Skeletal muscle tissue (tissue), 4 donors: ENCODE measurements around the gene ZFYVE21. TPM values are rescaled to one million over a fixed set of nuclear protein-coding genes. Genes with fewer than 3 reads are reported as not detected.
A peak's percentile ranks its signal among the peaks of the same experiment; 100 is the strongest.

Experiments used
- H3K27ac ChIP-seq: one replicate; pipeline ENCODE4 v1.7.0; 2013; ENCODE audit warnings: mild to moderate bottlenecking, low read depth, low read length, inconsistent platforms
- H3K27me3 ChIP-seq, 3 donors: one replicate each; pipeline ENCODE4 v1.7.0; 2013; ENCODE audit warnings: low read length in 3 of 3; ENCODE audit not compliant: control insufficient read depth in 3 of 3, insufficient read depth in 3 of 3
- H3K36me3 ChIP-seq, 3 donors: one replicate each; pipeline ENCODE4 v1.7.0; 2013; ENCODE audit warnings: low read length in 3 of 3; ENCODE audit not compliant: control insufficient read depth in 3 of 3, insufficient read depth in 3 of 3
- H3K4me1 ChIP-seq, 3 donors: one replicate each; pipeline ENCODE4 v1.7.0; 2013; ENCODE audit warnings: low read length in 3 of 3, mild to moderate bottlenecking in 3 of 3; ENCODE audit not compliant: control insufficient read depth in 3 of 3, insufficient read depth in 3 of 3
- H3K4me3 ChIP-seq, 3 donors: one replicate each; pipeline ENCODE4 v1.7.0; 2013; ENCODE audit warnings: low read length in 3 of 3
- H3K9ac ChIP-seq, 3 donors: one replicate each; pipeline ENCODE4 v1.7.0; 2013; ENCODE audit warnings: low read length in 3 of 3, mild to moderate bottlenecking in 3 of 3, moderate library complexity in 2 of 3, low read depth in 1 of 3
- H3K9me3 ChIP-seq, 3 donors: one replicate each; pipeline ENCODE4 v1.7.0; 2013; ENCODE audit warnings: low read length in 3 of 3; ENCODE audit not compliant: control insufficient read depth in 3 of 3
- total RNA-seq: library from RNA; depleted of rRNA; stranded (reverse); fragments of >200 nt; gene quantifications from one replicate; pipeline ENCODE4 v1.2.3, GENCODE V29; 2014
- donor health status: Osteomylitis.

The ZFYVE21 gene
- 31.3 TPM for total RNA-seq

GRCh38 chr14:103715052-103716000 lies at the start of gene ZFYVE21, which contains the start of gene XRCC3:
TSS of gene ZFYVE21 (plus strand) at chr14:103715810. CDS start at chr14:103715842, 32 bp downstream.
TSS of gene XRCC3 (minus strand) at chr14:103715451. CDS start at chr14:103711087, 4,364 bp downstream.
- Histone ChIP-seq H3K27ac (no peak within 1 kb of the TSS), H3K9ac (peak within 1 kb of the TSS; percentile 54 to 83 (median 78)), H3K27me3 (no peaks in the 10 kb centered on the region), H3K9me3 (no peaks in the 10 kb centered on the region), H3K36me3 (peaks cover 0 to 5% (median 0%) of the 10 kb centered on the region in 3 donors), H3K4me3 (peak within 1 kb of the TSS; percentile 54 to 77 (median 76)), H3K4me1 (peaks cover 45 to 65% (median 53%) of the 10 kb centered on the region in 3 donors)

GRCh38 chr14:103667671-103668070 lies 47.9 kb upstream of the ZFYVE21 start:
- Histone ChIP-seq H3K9ac (no peak overlapping the region), H3K36me3 (peaks cover 47 to 72% (median 57%) of the 10 kb centered on the region in 3 donors), H3K4me1 (no peaks in the 10 kb centered on the region), H3K27ac (no peak overlapping the region), H3K9me3 (no peaks in the 10 kb centered on the region), H3K4me3 (no peak overlapping the region), H3K27me3 (no peaks in the 10 kb centered on the region)

DNA sequence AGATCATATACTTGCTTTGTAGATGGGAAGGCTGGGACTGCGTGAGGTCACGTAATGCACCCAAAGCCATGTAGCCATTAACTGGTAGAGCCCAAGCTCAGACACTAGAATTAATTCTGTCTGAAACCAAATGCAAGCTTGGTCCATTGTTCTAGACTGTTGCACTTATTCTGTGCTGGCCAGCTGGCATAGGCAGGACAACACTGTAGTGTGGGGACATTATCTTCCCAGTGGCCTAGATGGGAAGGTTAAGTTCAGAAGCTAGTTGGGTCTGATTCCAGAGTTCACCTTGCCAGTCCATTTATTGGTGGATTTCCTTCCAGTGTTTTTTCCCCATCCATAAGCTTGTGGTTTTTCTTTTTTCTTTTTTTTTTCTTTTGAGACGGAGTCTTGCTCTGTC lies 47.5 kb upstream of the ZFYVE21 start:
- no peaks in the 10 kb centered on the region for H3K27me3 ChIP-seq
- H3K36me3 ChIP-seq = peaks cover 50 to 73% (median 62%) of the 10 kb centered on the region in 3 donors
- H3K9me3 ChIP-seq = no peaks in the 10 kb centered on the region
- no peaks in the 10 kb centered on the region for H3K4me1 ChIP-seq
- no peak overlapping the region for H3K9ac ChIP-seq
- H3K27ac ChIP-seq = no peak overlapping the region
- no peak overlapping the region for H3K4me3 ChIP-seq

- Histone ChIP-seq H3K27ac (no peak overlapping the region), H3K9ac (no peak overlapping the region), H3K9me3 (no peaks in the 10 kb centered on the region), H3K4me1 (no peaks in the 10 kb centered on the region), H3K4me3 (no peak overlapping the region), H3K36me3 (peaks cover 52 to 71% (median 63%) of the 10 kb centered on the region in 3 donors), H3K27me3 (no peaks in the 10 kb centered on the region)
Observed at GRCh38 chr14:103669370-103669769, 46.2 kb upstream of the ZFYVE21 start.

GRCh38 chr14:103671911-103672310 lies 43.7 kb upstream of the ZFYVE21 start:
- Histone ChIP-seq H3K27me3 (no peaks in the 10 kb centered on the region), H3K4me1 (no peaks in the 10 kb centered on the region), H3K36me3 (peaks cover 58 to 80% (median 71%) of the 10 kb centered on the region in 3 donors), H3K4me3 (no peak overlapping the region), H3K27ac (no peak overlapping the region), H3K9me3 (no peaks in the 10 kb centered on the region), H3K9ac (no peak overlapping the region)

DNA sequence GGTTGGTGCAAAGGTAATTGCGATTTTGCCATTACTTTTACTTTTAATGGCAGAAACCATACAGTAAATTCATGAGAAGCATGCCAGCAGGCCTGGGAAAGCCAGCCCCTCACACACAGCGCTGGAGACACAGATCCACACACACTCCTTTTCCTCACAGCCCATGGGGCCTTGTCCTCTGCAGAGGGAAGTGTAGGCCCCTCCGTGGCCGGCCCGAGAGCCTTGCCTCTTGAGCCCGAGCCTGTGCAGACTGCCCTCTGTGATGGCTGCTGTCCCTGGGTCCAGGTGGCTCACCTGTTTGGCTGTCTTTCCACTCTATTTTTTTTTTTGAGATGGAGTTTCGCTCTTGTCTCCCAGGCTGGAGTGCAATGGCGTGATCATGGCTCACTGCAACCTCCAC lies 39.7 kb upstream of the ZFYVE21 start:
- Histone ChIP-seq H3K4me1 (no peaks in the 10 kb centered on the region), H3K36me3 (peaks cover 74 to 84% (median 79%) of the 10 kb centered on the region in 3 donors), H3K27ac (no peak overlapping the region), H3K27me3 (no peaks in the 10 kb centered on the region), H3K4me3 (no peak overlapping the region), H3K9me3 (no peaks in the 10 kb centered on the region), H3K9ac (no peak overlapping the region)

- no peak overlapping the region for H3K27ac ChIP-seq
- H3K36me3 ChIP-seq = peaks cover 70 to 80% (median 72%) of the 10 kb centered on the region in 3 donors
- H3K27me3 ChIP-seq = no peaks in the 10 kb centered on the region
- no peak overlapping the region for H3K4me3 ChIP-seq
- H3K9me3 ChIP-seq = no peaks in the 10 kb centered on the region
- H3K9ac ChIP-seq = no peak overlapping the region
- H3K4me1 ChIP-seq = no peaks in the 10 kb centered on the region
Observed at GRCh38 chr14:103676881-103677675, 38.5 kb upstream of the ZFYVE21 start.

DNA sequence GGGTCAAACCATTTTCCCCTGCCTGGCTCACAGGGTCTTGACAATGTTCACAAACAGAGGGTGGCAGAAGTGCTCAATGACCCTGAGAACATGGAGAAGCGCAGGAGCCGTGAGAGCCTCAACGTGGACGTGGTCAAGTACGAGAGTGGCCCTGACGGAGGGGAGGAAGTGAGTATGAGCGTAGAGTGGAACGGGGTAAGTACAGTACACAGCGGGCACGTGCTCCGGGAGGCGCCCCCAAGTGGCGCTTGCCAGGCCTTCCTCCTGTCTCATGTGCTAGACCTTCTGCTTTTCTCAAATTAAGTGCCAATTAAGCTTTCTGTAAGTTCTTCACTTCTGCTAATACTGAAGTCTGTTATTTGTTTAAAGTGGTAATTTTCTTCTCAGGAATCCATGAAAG lies 36.3 kb upstream of the ZFYVE21 start:
- no peak overlapping the region for H3K27ac ChIP-seq
- no peaks in the 10 kb centered on the region for H3K9me3 ChIP-seq

GRCh38 chr14:103680491-103681231 lies 34.9 kb upstream of the ZFYVE21 start:
- Histone ChIP-seq H3K4me3 (no peak overlapping the region), H3K9me3 (no peaks in the 10 kb centered on the region), H3K36me3 (peaks cover 63 to 65% (median 63%) of the 10 kb centered on the region in 3 donors), H3K4me1 (peaks cover 16 to 19% (median 19%) of the 10 kb centered on the region in 3 donors), H3K27ac (no peak overlapping the region), H3K9ac (no peak overlapping the region), H3K27me3 (no peaks in the 10 kb centered on the region)

More for the DNA sequence above, 36.3 kb upstream of the ZFYVE21 start:
- Histone ChIP-seq H3K9ac (no peak overlapping the region), H3K36me3 (peaks cover 62 to 69% (median 62%) of the 10 kb centered on the region in 3 donors), H3K27me3 (no peaks in the 10 kb centered on the region), H3K4me1 (peaks cover 3 to 6% (median 6%) of the 10 kb centered on the region in 3 donors), H3K4me3 (no peak overlapping the region)
